Keratinocyte (primary cell): Measurements from ENCODE around the gene PAAF1. TPM values are rescaled to one million over a fixed set of nuclear protein-coding genes. Genes with fewer than 3 reads are reported as not detected.

Experiments used
- DNase-seq: peaks from one replicate; pipeline ENCODE4 v3.0.0-alpha.2; 2011; ENCODE audit warnings: low read depth, missing footprints, low spot score
- FAIRE-seq: peaks from 2 replicates; lab custom pipeline; 2011; peaks lifted over from hg19 to GRCh38; lab: Jason Lieb, UNC
- H2AFZ ChIP-seq: 2 replicates; pipeline ENCODE4 v1.6.0; 2012; ENCODE audit warnings: low read length, control low read depth, inconsistent platforms; ENCODE audit not compliant: control insufficient read depth
- H3K27ac ChIP-seq: 2 replicates; pipeline ENCODE4 v1.5.1; 2011; ENCODE audit warnings: low read length; ENCODE audit not compliant: control insufficient read depth, insufficient read depth
- H3K27me3 ChIP-seq: 3 replicates; pipeline ENCODE4 v1.6.0; 2011; ENCODE audit warnings: low read length; ENCODE audit not compliant: control insufficient read depth, insufficient read depth; ENCODE audit errors: extremely low read depth
- H3K36me3 ChIP-seq, 2 experiments: 2 replicates in 1 of 2; 3 replicates in 1 of 2; pipeline ENCODE4 v1.5.1; 2011; ENCODE audit warnings: low read length in 2 of 2, mild to moderate bottlenecking in 1 of 2; ENCODE audit not compliant: control insufficient read depth in 2 of 2, insufficient read depth in 2 of 2; ENCODE audit errors: extremely low read depth in 1 of 2
- H3K4me1 ChIP-seq: 3 replicates; pipeline ENCODE4 v1.5.1; 2011; ENCODE audit warnings: low read length; ENCODE audit not compliant: control insufficient read depth, insufficient read depth; ENCODE audit errors: extremely low read depth
- H3K4me2 ChIP-seq: 3 replicates; pipeline ENCODE4 v1.6.0; 2011; ENCODE audit warnings: low read depth, low read length; ENCODE audit not compliant: control insufficient read depth, insufficient read depth; ENCODE audit errors: extremely low read depth
- H3K4me3 ChIP-seq, 3 experiments: fragments of 200-600 bp in 1 of 3; sonication (generic) in 1 of 3; 2 replicates in 2 of 3; 3 replicates in 1 of 3; pipeline ENCODE4 v1.5.1; 2011 to 2016; ENCODE audit warnings: low read length in 3 of 3, mild to moderate bottlenecking in 3 of 3, control low read depth in 2 of 3, inconsistent platforms in 1 of 3, low read depth in 1 of 3, mixed read lengths in 1 of 3, mixed run types in 1 of 3, moderate library complexity in 1 of 3; ENCODE audit not compliant: control insufficient read depth in 2 of 3, insufficient read depth in 2 of 3; ENCODE audit errors: extremely low read depth in 1 of 3
- H3K79me2 ChIP-seq: 2 replicates; pipeline ENCODE4 v1.6.0; 2012; ENCODE audit warnings: low read length; ENCODE audit not compliant: control insufficient read depth, insufficient read depth
- H3K9ac ChIP-seq: 3 replicates; pipeline ENCODE4 v1.6.0; 2011; ENCODE audit warnings: low read length; ENCODE audit not compliant: control insufficient read depth, insufficient read depth; ENCODE audit errors: extremely low read depth
- H3K9me1 ChIP-seq: 3 replicates; pipeline ENCODE4 v1.6.0; 2011; ENCODE audit warnings: low read length; ENCODE audit not compliant: control insufficient read depth, insufficient read depth; ENCODE audit errors: extremely low read depth
- H3K9me3 ChIP-seq: 2 replicates; pipeline ENCODE4 v1.5.1; 2012; ENCODE audit warnings: low read depth, low read length; ENCODE audit not compliant: control insufficient read depth
- H4K20me1 ChIP-seq: 3 replicates; pipeline ENCODE4 v1.6.0; 2011; ENCODE audit warnings: low read length; ENCODE audit not compliant: control insufficient read depth, insufficient read depth; ENCODE audit errors: extremely low read depth
- EZH2 ChIP-seq: IDR thresholded peaks from one replicate; pipeline ENCODE4 v1.6.1; 2012; ENCODE audit warnings: inconsistent platforms, mild to moderate bottlenecking, low read length, moderate library complexity
- dilution Hi-C: fragments of 300-500 bp; cut with MboI; formaldehyde crosslinking; loops from one replicate; pipeline ENCODE4 v1.7.0; 2020; ENCODE audit warnings: low sequenced_read_pairs; ENCODE audit not compliant: extremely low pct_ligation_motif_present
- polyA plus RNA-seq, 5 experiments: library from polyadenylated mRNA; depleted of rRNA in 3 of 5; stranded (reverse) in 3 of 5; stranded (forward) in 1 of 5; unstranded in 1 of 5; fragments of >200 nt; gene quantifications; 1 replicate in 1 of 5; 2 replicates in 3 of 5; 3 replicates in 1 of 5; pipeline versions ENCODE4 v1.2.1 to v1.2.3, GENCODE V29; 2011 to 2012; ENCODE audit warnings: missing spikeins in 2 of 5, low read depth in 1 of 5, low replicate concordance in 1 of 5
- TF ChIP-seq, protein P1 (sequence below), 3 experiments: IDR thresholded peaks in 1 of 3; conservative IDR thresholded peaks in 1 of 3; optimal IDR thresholded peaks in 1 of 3; 2 replicates in 2 of 3; 3 replicates in 1 of 3; pipeline versions ENCODE3 to v1.5.1; 2011; ENCODE audit warnings: low read length in 3 of 3, mild to moderate bottlenecking in 3 of 3, moderate library complexity in 2 of 3, control low read depth in 1 of 3, inconsistent platforms in 1 of 3; ENCODE audit not compliant: insufficient read depth in 2 of 3; ENCODE audit errors: extremely low read depth in 1 of 3

Gene PAAF1
- polyA plus RNA-seq, 1 donor (not counting 4 experiments of a cell fraction or from before 2014, with no cell fraction given): 19.1 TPM

GRCh38 chr11:73944085-73944484 lies 67.3 kb downstream of the PAAF1 start:
- Histone ChIP-seq H3K4me2 (no peak overlapping the region), H4K20me1 (no peaks in the 10 kb centered on the region), H3K36me3 (no peaks in the 10 kb centered on the region), H3K79me2 (no peaks in the 10 kb centered on the region), H3K9me3 (peaks cover 9% of the 10 kb centered on the region), H3K9me1 (no peaks in the 10 kb centered on the region), H3K27me3 (no peaks in the 10 kb centered on the region), H2AFZ (no peak overlapping the region), H3K27ac (no peak overlapping the region), H3K4me1 (no peaks in the 10 kb centered on the region), H3K9ac (no peak overlapping the region), H3K4me3 (no peak overlapping the region)
- TF ChIP-seq, protein P1, sequence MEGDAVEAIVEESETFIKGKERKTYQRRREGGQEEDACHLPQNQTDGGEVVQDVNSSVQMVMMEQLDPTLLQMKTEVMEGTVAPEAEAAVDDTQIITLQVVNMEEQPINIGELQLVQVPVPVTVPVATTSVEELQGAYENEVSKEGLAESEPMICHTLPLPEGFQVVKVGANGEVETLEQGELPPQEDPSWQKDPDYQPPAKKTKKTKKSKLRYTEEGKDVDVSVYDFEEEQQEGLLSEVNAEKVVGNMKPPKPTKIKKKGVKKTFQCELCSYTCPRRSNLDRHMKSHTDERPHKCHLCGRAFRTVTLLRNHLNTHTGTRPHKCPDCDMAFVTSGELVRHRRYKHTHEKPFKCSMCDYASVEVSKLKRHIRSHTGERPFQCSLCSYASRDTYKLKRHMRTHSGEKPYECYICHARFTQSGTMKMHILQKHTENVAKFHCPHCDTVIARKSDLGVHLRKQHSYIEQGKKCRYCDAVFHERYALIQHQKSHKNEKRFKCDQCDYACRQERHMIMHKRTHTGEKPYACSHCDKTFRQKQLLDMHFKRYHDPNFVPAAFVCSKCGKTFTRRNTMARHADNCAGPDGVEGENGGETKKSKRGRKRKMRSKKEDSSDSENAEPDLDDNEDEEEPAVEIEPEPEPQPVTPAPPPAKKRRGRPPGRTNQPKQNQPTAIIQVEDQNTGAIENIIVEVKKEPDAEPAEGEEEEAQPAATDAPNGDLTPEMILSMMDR (optimal IDR thresholded peaks at IDR 0.05 in 1 of 3, IDR thresholded peaks at IDR 0.05 in 1 of 3, conservative IDR thresholded peaks at IDR 0.05 in 1 of 3; ENCODE audit: extremely low read depth in 1 of 3, insufficient read depth in 2 of 3, low read length in 3 of 3): no peak
- TF ChIP-seq EZH2: no peak
- FAIRE-seq (no peak), DNase-seq (no peak)
- dilution Hi-C loops: no loop called here

DNA sequence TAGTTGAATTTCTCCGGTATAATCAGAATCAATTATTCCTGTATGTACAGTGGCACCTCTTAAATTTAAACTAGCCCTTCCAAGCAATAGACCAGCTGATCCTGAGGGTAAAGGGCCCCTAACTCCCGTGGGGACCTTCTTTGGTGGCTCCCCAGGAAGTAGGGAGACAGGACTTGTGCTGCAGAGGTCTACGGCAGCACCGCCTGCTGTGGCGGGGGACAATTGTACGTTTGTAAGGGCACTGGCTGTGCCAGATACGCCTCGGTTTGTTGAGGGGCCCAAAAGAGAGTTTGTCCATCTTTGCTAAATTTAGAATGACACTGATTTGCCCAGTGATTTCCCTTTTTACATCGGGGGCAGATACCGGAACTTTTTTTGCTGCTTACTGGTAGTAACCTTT lies 68.1 kb downstream of the PAAF1 start:
- Histone ChIP-seq H4K20me1 (no peaks in the 10 kb centered on the region), H3K27me3 (no peaks in the 10 kb centered on the region), H3K4me1 (no peaks in the 10 kb centered on the region), H3K9me1 (no peaks in the 10 kb centered on the region), H3K79me2 (no peaks in the 10 kb centered on the region), H3K4me3 (no peak overlapping the region), H3K36me3 (no peaks in the 10 kb centered on the region), H3K9me3 (peaks cover 3% of the 10 kb centered on the region), H3K9ac (no peak overlapping the region), H3K27ac (no peak overlapping the region), H2AFZ (no peak overlapping the region), H3K4me2 (no peak overlapping the region)
- dilution Hi-C loops: no loop called here
- no peak for TF ChIP-seq EZH2
- TF ChIP-seq, protein P1 (optimal IDR thresholded peaks at IDR 0.05 in 1 of 3, IDR thresholded peaks at IDR 0.05 in 1 of 3, conservative IDR thresholded peaks at IDR 0.05 in 1 of 3; ENCODE audit: extremely low read depth in 1 of 3, insufficient read depth in 2 of 3, low read length in 3 of 3): no peak
- DNase-seq (no peak), FAIRE-seq (no peak)
